Gastroesophageal sphincter (tissue), 4 donors: ENCODE data around the gene BCORL1. TPM values are rescaled to one million over a fixed set of nuclear protein-coding genes. Genes with fewer than 3 reads are reported as not detected.

ENCODE experiments used
- ATAC-seq: fragments of 150-250 bp; one replicate; pipeline ENCODE4 v1.9.1; 2016; ENCODE audit warnings: mild to moderate bottlenecking, moderate library complexity
- H3K27ac ChIP-seq, 4 donors: fragments of 200-600 bp; sonication (generic) in 3 of 4; 1 replicate in 3 of 4; 2 replicates in 1 of 4; pipeline ENCODE4 v1.5.1; 2016 to 2019
- H3K27me3 ChIP-seq: fragments of 200-600 bp; sonication (generic); one replicate; pipeline ENCODE4 v1.5.1; 2019
- H3K36me3 ChIP-seq, 2 donors: fragments of 200-600 bp; sonication (generic); one replicate each; pipeline ENCODE4 v1.5.1; 2019; ENCODE audit warnings: control low read depth in 1 of 2
- H3K4me1 ChIP-seq, 3 donors: fragments of 200-600 bp; sonication (generic); 1 replicate in 2 of 3; 2 replicates in 1 of 3; pipeline ENCODE4 v1.5.1; 2016 to 2019; ENCODE audit warnings: control low read depth in 2 of 3
- H3K4me3 ChIP-seq, 2 donors: fragments of 200-600 bp; sonication (generic); one replicate each; pipeline ENCODE4 v1.5.1; 2019; ENCODE audit warnings: mild to moderate bottlenecking in 1 of 2, moderate library complexity in 1 of 2
- H3K9me3 ChIP-seq, 3 donors: fragments of 200-600 bp; sonication (generic); one replicate each; pipeline ENCODE4 v1.5.1; 2017 to 2019; ENCODE audit warnings: control low read depth in 2 of 3
- CTCF ChIP-seq, 4 experiments: fragments of 200-600 bp in 2 of 4; fragments of 450-650 bp in 2 of 4; sonication (generic) in 1 of 4; IDR thresholded peaks; one replicate each; pipeline ENCODE4 v1.5.1; 2017 to 2019; ENCODE audit warnings: antibody characterized with exemption in 4 of 4, mild to moderate bottlenecking in 2 of 4, moderate library complexity in 2 of 4
- EP300 ChIP-seq: sonication (generic); formaldehyde crosslinking; IDR thresholded peaks from one replicate; pipeline ENCODE4 v1.6.1; 2017; ENCODE audit warnings: antibody characterized with exemption, mild to moderate bottlenecking
- POLR2A ChIP-seq, 2 donors: fragments of 450-650 bp; IDR thresholded peaks; one replicate each; pipeline ENCODE4 v1.6.1; 2017; ENCODE audit warnings: antibody characterized with exemption in 2 of 2, mild to moderate bottlenecking in 2 of 2, moderate library complexity in 1 of 2
- POLR2AphosphoS5 ChIP-seq: sonication (generic); formaldehyde crosslinking; IDR thresholded peaks from one replicate; pipeline ENCODE4 v1.6.1; 2017; ENCODE audit warnings: antibody characterized with exemption
- WGBS, 2 donors: methylation state at CpG; one replicate each; pipeline ENCODE4 v1.1.5; 2018; ENCODE audit warnings: low coverage in 1 of 2; 5-methylcytosine and 5-hydroxymethylcytosine counted together
- total RNA-seq, 4 donors: library from RNA; depleted of rRNA; stranded (reverse); fragments of >200 nt; gene quantifications; one replicate each; pipeline ENCODE4 v1.1.0, GENCODE V29; 2016

Gene BCORL1
- 10 to 100 TPM in 1 of 4 donors, 1 to 10 TPM in 3; 2.8 to 10.4 (median 6.6) TPM for total RNA-seq

GRCh38 chrX:129982300-129983251, at the start of gene BCORL1:
Gene BCORL1, plus strand, starts transcription at chrX:129982635. Its CDS starts 22,597 bp downstream, at chrX:130005232.
- Histone ChIP-seq H3K27me3 (no peaks in the 10 kb centered on the region), H3K36me3 (no peaks in the 10 kb centered on the region), H3K4me3 (peak within 1 kb of the TSS in 1 of 2 donors; percentile 90), H3K9me3 (no peaks in the 10 kb centered on the region), H3K27ac (peak within 1 kb of the TSS in 3 of 4 donors; percentile 44 to 88 (median 85)), H3K4me1 (peaks cover 0 to 20% (median 0%) of the 10 kb centered on the region in 3 donors)
- ATAC-seq: peak; percentile 91
- WGBS, 2 donors: 52% methylated on average over 20 of the region's 74 CpGs; no CpG with 5 or more reads in 1 of the 2 donors
- TF ChIP-seq POLR2AphosphoS5 (peak; percentile 94), CTCF (IDR thresholded peaks at IDR 0.05) (no peak), EP300 (no peak), POLR2A (IDR thresholded peaks at IDR 0.05) (peak; percentile 66 to 74)

GRCh38 chrX:129932821-129933321, 49.6 kb upstream of the BCORL1 start:
- no CpG with 5 or more reads among the region's 47 CpGs for WGBS, 2 donors
- peaks cover 0 to under 1% of the 10 kb centered on the region in 2 donors for H3K36me3 ChIP-seq
- no peaks in the 10 kb centered on the region for H3K9me3 ChIP-seq
- no peaks in the 10 kb centered on the region for H3K27me3 ChIP-seq
- TF ChIP-seq POLR2AphosphoS5: no peak
- no peak for TF ChIP-seq EP300
- no peak for TF ChIP-seq CTCF (IDR thresholded peaks at IDR 0.05)
- no peak for TF ChIP-seq POLR2A (IDR thresholded peaks at IDR 0.05)
- no peak for ATAC-seq
- H3K27ac ChIP-seq: peak overlapping the region in 3 of 4 donors; percentile 88 to 92 (median 92)
- H3K4me1 ChIP-seq: no peaks in the 10 kb centered on the region
- H3K4me3 ChIP-seq: peak overlapping the region; percentile 36 to 64

GRCh38 chrX:129933700-129934099, 48.7 kb upstream of the BCORL1 start:
- WGBS, 2 donors: 40 to 60% methylated on average over 1 of the region's 7 CpGs
- Histone ChIP-seq H3K27ac (no peak overlapping the region), H3K9me3 (no peaks in the 10 kb centered on the region), H3K4me1 (no peaks in the 10 kb centered on the region), H3K27me3 (no peaks in the 10 kb centered on the region), H3K4me3 (no peak overlapping the region), H3K36me3 (no peaks in the 10 kb centered on the region)
- TF ChIP-seq POLR2A (IDR thresholded peaks at IDR 0.05) (no peak), EP300 (no peak), CTCF (IDR thresholded peaks at IDR 0.05) (no peak), POLR2AphosphoS5 (no peak)
- ATAC-seq: no peak

GRCh38 chrX:129934461-129934860, 48.0 kb upstream of the BCORL1 start:
- WGBS, 2 donors: 29% methylated on average over 7 of the region's 10 CpGs; no CpG with 5 or more reads in 1 of the 2 donors
- Histone ChIP-seq H3K36me3 (no peaks in the 10 kb centered on the region), H3K27ac (no peak overlapping the region), H3K4me3 (no peak overlapping the region), H3K9me3 (no peaks in the 10 kb centered on the region), H3K27me3 (no peaks in the 10 kb centered on the region), H3K4me1 (no peaks in the 10 kb centered on the region)
- no peak for ATAC-seq
- no peak for TF ChIP-seq EP300
- no peak for TF ChIP-seq POLR2AphosphoS5
- no peak for TF ChIP-seq CTCF (IDR thresholded peaks at IDR 0.05)
- TF ChIP-seq POLR2A (IDR thresholded peaks at IDR 0.05): no peak
